Keratinocyte (primary cell): ENCODE data around the gene SC5D. TPM values are rescaled to one million over a fixed set of nuclear protein-coding genes. Genes with fewer than 3 reads are reported as not detected.

Experiments used
- DNase-seq: peaks from one replicate; pipeline ENCODE4 v3.0.0-alpha.2; 2011; ENCODE audit warnings: low read depth, missing footprints, low spot score
- FAIRE-seq: peaks from 2 replicates; lab custom pipeline; 2011; peaks lifted over from hg19 to GRCh38; lab: Jason Lieb, UNC
- H2AFZ ChIP-seq: 2 replicates; pipeline ENCODE4 v1.6.0; 2012; ENCODE audit warnings: low read length, control low read depth, inconsistent platforms; ENCODE audit not compliant: control insufficient read depth
- H3K27ac ChIP-seq: 2 replicates; pipeline ENCODE4 v1.5.1; 2011; ENCODE audit warnings: low read length; ENCODE audit not compliant: control insufficient read depth, insufficient read depth
- H3K27me3 ChIP-seq: 3 replicates; pipeline ENCODE4 v1.6.0; 2011; ENCODE audit warnings: low read length; ENCODE audit not compliant: control insufficient read depth, insufficient read depth; ENCODE audit errors: extremely low read depth
- H3K36me3 ChIP-seq, 2 experiments: 2 replicates in 1 of 2; 3 replicates in 1 of 2; pipeline ENCODE4 v1.5.1; 2011; ENCODE audit warnings: low read length in 2 of 2, mild to moderate bottlenecking in 1 of 2; ENCODE audit not compliant: control insufficient read depth in 2 of 2, insufficient read depth in 2 of 2; ENCODE audit errors: extremely low read depth in 1 of 2
- H3K4me1 ChIP-seq: 3 replicates; pipeline ENCODE4 v1.5.1; 2011; ENCODE audit warnings: low read length; ENCODE audit not compliant: control insufficient read depth, insufficient read depth; ENCODE audit errors: extremely low read depth
- H3K4me2 ChIP-seq: 3 replicates; pipeline ENCODE4 v1.6.0; 2011; ENCODE audit warnings: low read depth, low read length; ENCODE audit not compliant: control insufficient read depth, insufficient read depth; ENCODE audit errors: extremely low read depth
- H3K4me3 ChIP-seq, 3 experiments: fragments of 200-600 bp in 1 of 3; sonication (generic) in 1 of 3; 2 replicates in 2 of 3; 3 replicates in 1 of 3; pipeline ENCODE4 v1.5.1; 2011 to 2016; ENCODE audit warnings: low read length in 3 of 3, mild to moderate bottlenecking in 3 of 3, control low read depth in 2 of 3, inconsistent platforms in 1 of 3, low read depth in 1 of 3, mixed read lengths in 1 of 3, mixed run types in 1 of 3, moderate library complexity in 1 of 3; ENCODE audit not compliant: control insufficient read depth in 2 of 3, insufficient read depth in 2 of 3; ENCODE audit errors: extremely low read depth in 1 of 3
- H3K79me2 ChIP-seq: 2 replicates; pipeline ENCODE4 v1.6.0; 2012; ENCODE audit warnings: low read length; ENCODE audit not compliant: control insufficient read depth, insufficient read depth
- H3K9ac ChIP-seq: 3 replicates; pipeline ENCODE4 v1.6.0; 2011; ENCODE audit warnings: low read length; ENCODE audit not compliant: control insufficient read depth, insufficient read depth; ENCODE audit errors: extremely low read depth
- H3K9me1 ChIP-seq: 3 replicates; pipeline ENCODE4 v1.6.0; 2011; ENCODE audit warnings: low read length; ENCODE audit not compliant: control insufficient read depth, insufficient read depth; ENCODE audit errors: extremely low read depth
- H3K9me3 ChIP-seq: 2 replicates; pipeline ENCODE4 v1.5.1; 2012; ENCODE audit warnings: low read depth, low read length; ENCODE audit not compliant: control insufficient read depth
- H4K20me1 ChIP-seq: 3 replicates; pipeline ENCODE4 v1.6.0; 2011; ENCODE audit warnings: low read length; ENCODE audit not compliant: control insufficient read depth, insufficient read depth; ENCODE audit errors: extremely low read depth
- CTCF ChIP-seq, 3 experiments: IDR thresholded peaks in 1 of 3; conservative IDR thresholded peaks in 1 of 3; optimal IDR thresholded peaks in 1 of 3; 2 replicates in 2 of 3; 3 replicates in 1 of 3; pipeline versions ENCODE3 to v1.5.1; 2011; ENCODE audit warnings: low read length in 3 of 3, mild to moderate bottlenecking in 3 of 3, moderate library complexity in 2 of 3, control low read depth in 1 of 3, inconsistent platforms in 1 of 3; ENCODE audit not compliant: insufficient read depth in 2 of 3; ENCODE audit errors: extremely low read depth in 1 of 3
- EZH2 ChIP-seq: IDR thresholded peaks from one replicate; pipeline ENCODE4 v1.6.1; 2012; ENCODE audit warnings: inconsistent platforms, mild to moderate bottlenecking, low read length, moderate library complexity
- dilution Hi-C: fragments of 300-500 bp; cut with MboI; formaldehyde crosslinking; loops from one replicate; pipeline ENCODE4 v1.7.0; 2020; ENCODE audit warnings: low sequenced_read_pairs; ENCODE audit not compliant: extremely low pct_ligation_motif_present
- polyA plus RNA-seq, 5 experiments: library from polyadenylated mRNA; depleted of rRNA in 3 of 5; stranded (reverse) in 3 of 5; stranded (forward) in 1 of 5; unstranded in 1 of 5; fragments of >200 nt; gene quantifications; 1 replicate in 1 of 5; 2 replicates in 3 of 5; 3 replicates in 1 of 5; pipeline versions ENCODE4 v1.2.1 to v1.2.3, GENCODE V29; 2011 to 2012; ENCODE audit warnings: missing spikeins in 2 of 5, low read depth in 1 of 5, low replicate concordance in 1 of 5

Gene SC5D
- polyA plus RNA-seq, 1 donor (not counting 4 experiments of a cell fraction or from before 2014, with no cell fraction given): 273 TPM

GRCh38 chr11:121340032-121340580, 47.5 kb downstream of the SC5D start:
- H3K9me3 ChIP-seq: no peaks in the 10 kb centered on the region

DNA sequence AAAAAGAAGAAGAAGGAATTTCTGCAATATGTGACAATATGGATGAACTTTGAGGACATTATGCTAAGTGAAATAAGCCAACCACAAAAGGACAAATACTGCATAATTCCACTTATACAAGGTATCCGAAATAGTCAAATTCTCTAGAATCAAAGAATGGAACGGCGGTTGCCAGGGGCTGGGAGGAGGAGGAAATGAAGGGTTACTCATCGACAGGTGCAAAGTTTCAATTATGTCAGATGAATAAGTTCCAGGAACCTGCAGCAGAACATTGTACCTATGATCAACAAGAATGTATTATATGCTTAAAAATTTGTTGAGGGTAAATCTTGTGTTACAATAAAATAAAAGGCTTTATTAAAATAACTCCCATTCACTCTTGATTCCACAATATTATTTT, 49.0 kb downstream of the SC5D start:
- Histone ChIP-seq H3K4me1 (no peaks in the 10 kb centered on the region), H2AFZ (no peak overlapping the region), H3K79me2 (no peaks in the 10 kb centered on the region), H3K27ac (no peak overlapping the region), H3K27me3 (peaks cover 11% of the 10 kb centered on the region), H3K9me3 (no peaks in the 10 kb centered on the region), H3K4me2 (no peak overlapping the region), H3K4me3 (no peak overlapping the region), H3K9me1 (no peaks in the 10 kb centered on the region), H3K9ac (no peak overlapping the region), H3K36me3 (no peaks in the 10 kb centered on the region), H4K20me1 (no peaks in the 10 kb centered on the region)
- DNase-seq (no peak), FAIRE-seq (no peak)
- dilution Hi-C loops: no loop called here
- TF ChIP-seq CTCF (optimal IDR thresholded peaks at IDR 0.05 in 1 of 3, IDR thresholded peaks at IDR 0.05 in 1 of 3, conservative IDR thresholded peaks at IDR 0.05 in 1 of 3; ENCODE audit: extremely low read depth in 1 of 3, insufficient read depth in 2 of 3, low read length in 3 of 3) (no peak), EZH2 (no peak)

More at GRCh38 chr11:121340032-121340580, 47.5 kb downstream of the SC5D start:
- Histone ChIP-seq H3K4me2 (no peak overlapping the region), H3K79me2 (no peaks in the 10 kb centered on the region), H2AFZ (no peak overlapping the region), H3K4me3 (no peak overlapping the region), H3K27ac (no peak overlapping the region), H3K27me3 (peaks cover 23% of the 10 kb centered on the region), H3K9ac (no peak overlapping the region), H3K36me3 (no peaks in the 10 kb centered on the region), H3K4me1 (no peaks in the 10 kb centered on the region), H4K20me1 (no peaks in the 10 kb centered on the region), H3K9me1 (no peaks in the 10 kb centered on the region)
- FAIRE-seq: no peak
- no peak for DNase-seq
- dilution Hi-C loops: no loop called here
- no peak for TF ChIP-seq CTCF (optimal IDR thresholded peaks at IDR 0.05 in 1 of 3, IDR thresholded peaks at IDR 0.05 in 1 of 3, conservative IDR thresholded peaks at IDR 0.05 in 1 of 3; ENCODE audit: extremely low read depth in 1 of 3, insufficient read depth in 2 of 3, low read length in 3 of 3)
- no peak for TF ChIP-seq EZH2
